Fibroblast of lung (primary cell): ENCODE results near the gene EIF1. TPM values are rescaled to one million over a fixed set of nuclear protein-coding genes. Genes with fewer than 3 reads are reported as not detected.

Experiments
- DNase-seq, 2 donors: peaks; one replicate each; pipeline versions ENCODE4 v3.0.0 to v3.0.0-alpha.2; 2010; ENCODE audit warnings: low read depth in 2 of 2
- H2AFZ ChIP-seq: 2 replicates; pipeline ENCODE4 v1.5.1; 2012; ENCODE audit warnings: low read length, control low read depth, inconsistent platforms
- H3K27ac ChIP-seq: 2 replicates; pipeline ENCODE4 v1.5.1; 2011; ENCODE audit warnings: low read length, control low read depth; ENCODE audit not compliant: insufficient read depth
- H3K27me3 ChIP-seq: 2 replicates; pipeline ENCODE4 v1.5.1; 2011; ENCODE audit warnings: mild to moderate bottlenecking, low read length; ENCODE audit not compliant: control insufficient read depth, insufficient read depth
- H3K36me3 ChIP-seq: 2 replicates; pipeline ENCODE4 v1.5.1; 2011; ENCODE audit warnings: low read length; ENCODE audit not compliant: control insufficient read depth, insufficient read depth
- H3K4me1 ChIP-seq: 2 replicates; pipeline ENCODE4 v1.5.1; 2011; ENCODE audit warnings: low read length; ENCODE audit not compliant: control insufficient read depth, insufficient read depth; ENCODE audit errors: extremely low read depth
- H3K4me2 ChIP-seq: 2 replicates; pipeline ENCODE4 v1.5.1; 2011; ENCODE audit warnings: low read length, control low read depth; ENCODE audit not compliant: insufficient read depth; ENCODE audit errors: extremely low read depth
- H3K4me3 ChIP-seq, 4 experiments: fragments of 200-600 bp in 1 of 4; sonication (generic) in 1 of 4; replicated peaks in 1 of 4; 2 replicates each; pipeline ENCODE4 v1.5.1; 2011 to 2016; ENCODE audit warnings: low read length in 4 of 4, low read depth in 3 of 4, mild to moderate bottlenecking in 3 of 4, control low read depth in 2 of 4, inconsistent platforms in 1 of 4, mixed read lengths in 1 of 4; ENCODE audit not compliant: insufficient read depth in 1 of 4; ENCODE audit errors: control extremely low read depth in 1 of 4
- H3K79me2 ChIP-seq: 2 replicates; pipeline ENCODE4 v1.5.1; 2012; ENCODE audit warnings: mild to moderate bottlenecking, low read length, inconsistent platforms; ENCODE audit not compliant: control insufficient read depth, insufficient read depth
- H3K9ac ChIP-seq: 2 replicates; pipeline ENCODE4 v1.5.1; 2011; ENCODE audit warnings: mild to moderate bottlenecking, low read length, control low read depth; ENCODE audit not compliant: insufficient read depth
- H3K9me3 ChIP-seq: 2 replicates; pipeline ENCODE4 v1.5.1; 2012; ENCODE audit warnings: low read depth, low read length; ENCODE audit not compliant: control insufficient read depth, insufficient read depth
- H4K20me1 ChIP-seq: 2 replicates; pipeline ENCODE4 v1.5.1; 2011; ENCODE audit warnings: low read length; ENCODE audit not compliant: control insufficient read depth, insufficient read depth; ENCODE audit errors: extremely low read depth
- CTCF ChIP-seq, 2 donors: IDR thresholded peaks in 1 of 2; conservative IDR thresholded peaks in 1 of 2; 1 replicate in 1 of 2; 2 replicates in 1 of 2; pipeline ENCODE4 v1.5.1; 2011 to 2012; ENCODE audit warnings: low read length in 2 of 2, control low read depth in 1 of 2, inconsistent platforms in 1 of 2, low read depth in 1 of 2, mild to moderate bottlenecking in 1 of 2
- EZH2 ChIP-seq: IDR thresholded peaks from 2 replicates; pipeline ENCODE4 v1.5.1; 2012; ENCODE audit warnings: low read length, control low read depth, mild to moderate bottlenecking; ENCODE audit errors: missing control alignments
- polyA plus RNA-seq, 2 donors: library from polyadenylated mRNA; depleted of rRNA in 1 of 2; stranded (reverse) in 1 of 2; unstranded in 1 of 2; fragments of >200 nt; gene quantifications; 2 replicates each; pipeline ENCODE4 v1.2.1, GENCODE V29; 2011 to 2012; ENCODE audit warnings: missing spikeins in 1 of 2
- total RNA-seq: library from RNA; depleted of rRNA; stranded (reverse); fragments of >200 nt; gene quantifications from 2 replicates; pipeline ENCODE4 v1.2.1, GENCODE V29; 2014

Gene EIF1
- total and polyA plus RNA-seq, 2 donors (not counting 1 experiment from before 2014, with no cell fraction given) = 145 to 256 TPM

- H3K4me1 ChIP-seq = no peaks in the 10 kb centered on the region
- no peak overlapping the region for H3K4me2 ChIP-seq
- H3K4me3 ChIP-seq = no peak overlapping the region
- no peaks in the 10 kb centered on the region for H3K79me2 ChIP-seq
- H3K36me3 ChIP-seq = no peaks in the 10 kb centered on the region
- H2AFZ ChIP-seq = no peak overlapping the region
- no peak for TF ChIP-seq EZH2
- TF ChIP-seq CTCF (conservative IDR thresholded peaks at IDR 0.05 in 1 of 2, IDR thresholded peaks at IDR 0.05 in 1 of 2; ENCODE audit: low read depth in 1 of 2, low read length in 2 of 2) = no peak
- no peaks in the 10 kb centered on the region for H3K27me3 ChIP-seq
- H4K20me1 ChIP-seq = no peaks in the 10 kb centered on the region
- DNase-seq = no peak
- no peak overlapping the region for H3K27ac ChIP-seq
- no peak overlapping the region for H3K9ac ChIP-seq
- H3K9me3 ChIP-seq = no peaks in the 10 kb centered on the region
These were observed 32.2 kb upstream of the EIF1 start for GRCh38 chr17:41656249-41657023.

- DNase-seq = no peak
- H3K79me2 ChIP-seq = no peaks in the 10 kb centered on the region
- H3K4me2 ChIP-seq = no peak overlapping the region
- no peaks in the 10 kb centered on the region for H4K20me1 ChIP-seq
- no peaks in the 10 kb centered on the region for H3K27me3 ChIP-seq
- no peaks in the 10 kb centered on the region for H3K4me1 ChIP-seq
- TF ChIP-seq CTCF (conservative IDR thresholded peaks at IDR 0.05 in 1 of 2, IDR thresholded peaks at IDR 0.05 in 1 of 2; ENCODE audit: low read depth in 1 of 2, low read length in 2 of 2) (no peak), EZH2 (no peak)
- no peak overlapping the region for H3K9ac ChIP-seq
- H2AFZ ChIP-seq = no peak overlapping the region
- no peaks in the 10 kb centered on the region for H3K9me3 ChIP-seq
- H3K27ac ChIP-seq = no peak overlapping the region
- H3K4me3 ChIP-seq = no peak overlapping the region
- H3K36me3 ChIP-seq = no peaks in the 10 kb centered on the region
These were observed 31.4 kb upstream of the EIF1 start for GRCh38 chr17:41657176-41657754.

- H4K20me1 ChIP-seq = no peaks in the 10 kb centered on the region
- no peak for TF ChIP-seq EZH2
- no peak for TF ChIP-seq CTCF (conservative IDR thresholded peaks at IDR 0.05 in 1 of 2, IDR thresholded peaks at IDR 0.05 in 1 of 2; ENCODE audit: low read depth in 1 of 2, low read length in 2 of 2)
- H3K4me3 ChIP-seq = no peak overlapping the region
- H3K4me1 ChIP-seq = no peaks in the 10 kb centered on the region
- no peaks in the 10 kb centered on the region for H3K79me2 ChIP-seq
- H3K27me3 ChIP-seq = no peaks in the 10 kb centered on the region
- H3K36me3 ChIP-seq = no peaks in the 10 kb centered on the region
- no peak overlapping the region for H2AFZ ChIP-seq
- H3K27ac ChIP-seq = no peak overlapping the region
- H3K9me3 ChIP-seq = no peaks in the 10 kb centered on the region
- DNase-seq = no peak
- no peak overlapping the region for H3K4me2 ChIP-seq
- H3K9ac ChIP-seq = no peak overlapping the region
These were observed 30.7 kb upstream of the EIF1 start for GRCh38 chr17:41657936-41658335.
